HCT116 (cell line): ENCODE results near the gene TBC1D2. TPM values are rescaled to one million over a fixed set of nuclear protein-coding genes. Genes with fewer than 3 reads are reported as not detected.

Source experiments
- ATAC-seq: fragments of 200-7000 bp; cut with Tn5 transposase; 2 replicates; pipeline ENCODE4 v1.9.1; 2020; ENCODE audit warnings: mild to moderate bottlenecking, moderate library complexity
- BruUV-seq: library from RNA; stranded (reverse); fragments of 400-500 nt; replicated peaks from 2 replicates; lab custom pipeline; 2021; lab: Mats Ljungman, UMichigan
- CTCF ChIA-PET: fragments of 300-600 bp; sonication (Branson Sonifier 250); formaldehyde crosslinking; loops from one replicate; lab custom pipeline; 2021; ENCODE audit warnings: antibody characterized with exemption; lab: Charles Lee
- POLR2A ChIA-PET: fragments of 300-600, 350-600 bp; sonication (Branson Sonifier 250); formaldehyde crosslinking; loops from one replicate; lab custom pipeline; 2021; ENCODE audit warnings: antibody characterized with exemption; lab: Charles Lee
- RAD21 ChIA-PET, 2 experiments: fragments of 300-600 bp; sonication (Branson Sonifier 250); formaldehyde crosslinking; loops; one replicate each; lab custom pipeline; 2023; ENCODE audit warnings: low total read pairs in 2 of 2; ENCODE audit not compliant: uncharacterized antibody in 2 of 2, unreplicated experiment in 2 of 2, low non-redundant PET in 1 of 2; lab: Charles Lee
- DNase-seq: peaks from one replicate; pipeline ENCODE4 v3.0.0-alpha.2; 2010; ENCODE audit warnings: low read depth, low spot score
- H2AFZ ChIP-seq: fragments of 200-600 bp; shearing (Covaris generic), sonication (generic); 2 replicates; pipeline ENCODE4 v1.6.1; 2017; ENCODE audit warnings: low read depth, mixed run types, mixed read lengths, antibody characterized with exemption, low read length; ENCODE audit not compliant: poor library complexity, severe bottlenecking
- H3K27ac ChIP-seq: 2 replicates; pipeline ENCODE4 v1.5.1; 2012; ENCODE audit warnings: low read depth, low read length
- H3K27me3 ChIP-seq: fragments of 200-600 bp; sonication (generic); 2 replicates; pipeline ENCODE4 v1.6.1; 2016; ENCODE audit warnings: mixed run types, low read length, mixed read lengths; ENCODE audit not compliant: insufficient read depth
- H3K36me3 ChIP-seq, 2 experiments: fragments of 200-500 bp in 1 of 2; fragments of 200-600 bp in 1 of 2; sonication (Bioruptor generic) in 1 of 2; sonication (generic) in 1 of 2; 2 replicates each; pipeline versions ENCODE4 v1.5.1 to v1.6.1; 2014 to 2016; ENCODE audit warnings: low read length in 2 of 2, inconsistent platforms in 1 of 2, mixed read lengths in 1 of 2, mixed run types in 1 of 2; ENCODE audit not compliant: insufficient read depth in 2 of 2, control insufficient read depth in 1 of 2
- H3K4me1 ChIP-seq, 2 experiments: fragments of 200-600 bp in 1 of 2; sonication (generic) in 1 of 2; 2 replicates each; pipeline versions ENCODE4 v1.5.1 to v1.6.1; 2012 to 2017; ENCODE audit warnings: low read length in 2 of 2, inconsistent platforms in 1 of 2, mild to moderate bottlenecking in 1 of 2, mixed read lengths in 1 of 2, mixed run types in 1 of 2, moderate library complexity in 1 of 2; ENCODE audit not compliant: insufficient read depth in 2 of 2, control insufficient read depth in 1 of 2
- H3K4me2 ChIP-seq: fragments of 200-600 bp; sonication (generic); 2 replicates; pipeline ENCODE4 v1.6.1; 2017; ENCODE audit warnings: mixed run types, low read length, mixed read lengths
- H3K4me3 ChIP-seq, 2 experiments: fragments of 200-600 bp in 1 of 2; sonication (generic) in 1 of 2; replicated peaks in 1 of 2; 2 replicates each; pipeline ENCODE4 v1.5.1; 2011 to 2016; ENCODE audit warnings: low read length in 2 of 2, control low read depth in 1 of 2, low read depth in 1 of 2, mild to moderate bottlenecking in 1 of 2, mixed read lengths in 1 of 2, mixed run types in 1 of 2
- H3K79me2 ChIP-seq: fragments of 200-600 bp; sonication (generic); 2 replicates; pipeline ENCODE4 v1.6.1; 2017; ENCODE audit warnings: mild to moderate bottlenecking, mixed run types, low read length, moderate library complexity, mixed read lengths; ENCODE audit not compliant: insufficient read depth
- H3K9ac ChIP-seq: fragments of 200-600 bp; sonication (generic); 2 replicates; pipeline ENCODE4 v1.6.1; 2016; ENCODE audit warnings: low read length, mixed read lengths
- H3K9me2 ChIP-seq: fragments of 200-600 bp; sonication (generic), shearing (Covaris generic); 2 replicates; pipeline ENCODE4 v1.6.1; 2017; ENCODE audit warnings: mixed run types, mild to moderate bottlenecking, moderate library complexity; ENCODE audit not compliant: insufficient read depth
- H3K9me3 ChIP-seq, 2 experiments: fragments of 200-500 bp in 1 of 2; fragments of 200-600 bp in 1 of 2; sonication (Bioruptor generic) in 1 of 2; sonication (generic) in 1 of 2; 2 replicates each; pipeline ENCODE4 v1.6.1; 2014 to 2017; ENCODE audit warnings: low read length in 2 of 2, mixed read lengths in 2 of 2, inconsistent platforms in 1 of 2, low read depth in 1 of 2, mild to moderate bottlenecking in 1 of 2, mixed run types in 1 of 2, moderate library complexity in 1 of 2; ENCODE audit not compliant: control insufficient read depth in 1 of 2, insufficient read depth in 1 of 2
- H4K20me1 ChIP-seq: fragments of 200-600 bp; sonication (generic), shearing (Covaris generic); 2 replicates; pipeline ENCODE4 v1.6.1; 2017; ENCODE audit warnings: mixed run types, mild to moderate bottlenecking, moderate library complexity; ENCODE audit not compliant: insufficient read depth
- CEBPB ChIP-seq: IDR thresholded peaks from 2 replicates; pipeline ENCODE4 v1.6.1; 2012; ENCODE audit warnings: low read depth
- EGR1 ChIP-seq: IDR thresholded peaks from 2 replicates; pipeline ENCODE4 v1.6.1; 2012; ENCODE audit warnings: low read depth
- ELF1 ChIP-seq: IDR thresholded peaks from 2 replicates; pipeline ENCODE4 v1.6.1; 2012; ENCODE audit warnings: low read depth, borderline replicate concordance
- EZH2 ChIP-seq: fragments of 200-600 bp; sonication (generic); IDR thresholded peaks from 2 replicates; pipeline ENCODE4 v1.6.1; 2017; ENCODE audit warnings: antibody characterized with exemption, mixed run types
- EZH2phosphoT487 ChIP-seq: fragments of 200-600 bp; IDR thresholded peaks from 2 replicates; pipeline ENCODE4 v1.6.1; 2018; ENCODE audit warnings: antibody characterized with exemption, borderline replicate concordance
- FOSL1 ChIP-seq: IDR thresholded peaks from 2 replicates; pipeline ENCODE4 v1.6.1; 2012; ENCODE audit warnings: low read depth
- JUND ChIP-seq: IDR thresholded peaks from 2 replicates; pipeline ENCODE4 v1.6.1; 2012
- POLR2AphosphoS5 ChIP-seq: IDR thresholded peaks from 2 replicates; pipeline ENCODE4 v1.6.1; 2011; ENCODE audit warnings: mild to moderate bottlenecking, low read depth, low read length, moderate library complexity
- RAD21 ChIP-seq: IDR thresholded peaks from 2 replicates; pipeline ENCODE4 v1.6.1; 2012; ENCODE audit warnings: low read depth, mild to moderate bottlenecking
- SIN3A ChIP-seq: IDR thresholded peaks from 2 replicates; pipeline ENCODE4 v1.6.1; 2012; ENCODE audit warnings: low read depth
- SP1 ChIP-seq: IDR thresholded peaks from 2 replicates; pipeline ENCODE4 v1.6.1; 2012; ENCODE audit warnings: low read depth
- SRF ChIP-seq: IDR thresholded peaks from 2 replicates; pipeline ENCODE4 v1.6.1; 2012; ENCODE audit warnings: low read depth
- TCF7L2 ChIP-seq: IDR thresholded peaks from 2 replicates; pipeline ENCODE4 v1.7.0; 2011; ENCODE audit warnings: borderline replicate concordance, inconsistent platforms; ENCODE audit not compliant: insufficient read depth, insufficient read length; ENCODE audit errors: extremely low read depth
- YY1 ChIP-seq: IDR thresholded peaks from 2 replicates; pipeline ENCODE4 v1.6.1; 2011; ENCODE audit warnings: low read length, low read depth, moderate library complexity, mild to moderate bottlenecking; ENCODE audit not compliant: insufficient replicate concordance; ENCODE audit errors: extremely low read depth
- intact Hi-C: fragments of 100-400 bp; cut with micrococcal nuclease; formaldehyde crosslinking; loops from 2 replicates; pipeline ENCODE4 v1.10.0; 2022
- total RNA-seq: library from RNA; stranded (reverse); gene quantifications from one replicate; pipeline ENCODE4 v1.2.1, GENCODE V29; 2021; ENCODE audit not compliant: unreplicated experiment
- TF ChIP-seq, protein P1 (sequence below): IDR thresholded peaks from 2 replicates; pipeline ENCODE4 v1.6.1; 2012
- TF ChIP-seq, protein P2 (sequence below), 3 experiments: fragments of 200-600 bp in 1 of 3; sonication (generic) in 1 of 3; IDR thresholded peaks in 2 of 3; conservative IDR thresholded peaks in 1 of 3; 2 replicates each; pipeline ENCODE4 v1.5.1; 2012 to 2017; ENCODE audit warnings: low read depth in 2 of 3, low read length in 2 of 3, antibody characterized with exemption in 1 of 3, borderline replicate concordance in 1 of 3, control low read depth in 1 of 3, mild to moderate bottlenecking in 1 of 3, mixed read lengths in 1 of 3, mixed run types in 1 of 3, moderate library complexity in 1 of 3; ENCODE audit not compliant: insufficient read depth in 1 of 3
- TF ChIP-seq, protein P3 (sequence below): IDR thresholded peaks from 2 replicates; pipeline ENCODE4 v1.6.1; 2012
- TF ChIP-seq, protein P4 (sequence below): IDR thresholded peaks from 2 replicates; pipeline ENCODE4 v1.6.1; 2011; ENCODE audit warnings: mild to moderate bottlenecking, low read length, moderate library complexity; ENCODE audit not compliant: insufficient replicate concordance; ENCODE audit errors: extremely low read depth

Gene TBC1D2
- total RNA-seq, 1 experiment from 2014 or later: 9.8 TPM

DNA sequence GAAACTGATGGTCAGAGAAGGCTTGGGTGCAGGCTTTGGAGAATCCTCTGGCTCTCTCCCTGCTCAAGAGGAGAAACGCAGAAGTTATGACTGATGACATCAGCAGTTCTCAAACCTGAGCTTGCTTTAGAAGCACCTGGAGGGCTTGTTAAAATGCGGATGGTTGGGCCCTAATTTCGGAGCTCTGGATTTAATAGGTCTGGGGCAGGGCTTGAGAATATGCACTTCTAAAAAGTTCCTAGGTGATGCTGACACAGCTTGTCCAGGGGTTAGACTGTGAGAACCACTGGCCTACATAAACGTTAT lies 26.4 kb downstream of the TBC1D2 start:
- no peak for ATAC-seq
- no peak overlapping the region for H3K27ac ChIP-seq

More for the DNA sequence above, 26.4 kb downstream of the TBC1D2 start:
- ChIA-PET POLR2A (no interaction called here), RAD21 (no interaction called here), CTCF (interaction anchor here (1.3 kb wide), 1 partner anchor 13 kb away, joined by 3 read pairs; no protein-coding TSS in a partner anchor)
- intact Hi-C loops: no loop called here
- no TSS peak for BruUV-seq
- no peaks in the 10 kb centered on the region for H3K27me3 ChIP-seq
- no peak overlapping the region for H3K4me2 ChIP-seq
- H3K9me2 ChIP-seq: no peaks in the 10 kb centered on the region
- DNase-seq: no peak
- H4K20me1 ChIP-seq: no peaks in the 10 kb centered on the region
- H3K36me3 ChIP-seq: 0 out of 4 replicates have a peak, but pooled peaks cover 2 to 5% of the 10 kb centered on the region in 2 experiments
- H3K4me3 ChIP-seq: no peak overlapping the region
- H3K9me3 ChIP-seq: no peaks in the 10 kb centered on the region
- peaks cover 14 to 31% of the 10 kb centered on the region in 2 experiments for H3K4me1 ChIP-seq
- TF ChIP-seq, protein P1, sequence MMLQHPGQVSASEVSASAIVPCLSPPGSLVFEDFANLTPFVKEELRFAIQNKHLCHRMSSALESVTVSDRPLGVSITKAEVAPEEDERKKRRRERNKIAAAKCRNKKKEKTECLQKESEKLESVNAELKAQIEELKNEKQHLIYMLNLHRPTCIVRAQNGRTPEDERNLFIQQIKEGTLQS: no peak
- TF ChIP-seq, protein P2, sequence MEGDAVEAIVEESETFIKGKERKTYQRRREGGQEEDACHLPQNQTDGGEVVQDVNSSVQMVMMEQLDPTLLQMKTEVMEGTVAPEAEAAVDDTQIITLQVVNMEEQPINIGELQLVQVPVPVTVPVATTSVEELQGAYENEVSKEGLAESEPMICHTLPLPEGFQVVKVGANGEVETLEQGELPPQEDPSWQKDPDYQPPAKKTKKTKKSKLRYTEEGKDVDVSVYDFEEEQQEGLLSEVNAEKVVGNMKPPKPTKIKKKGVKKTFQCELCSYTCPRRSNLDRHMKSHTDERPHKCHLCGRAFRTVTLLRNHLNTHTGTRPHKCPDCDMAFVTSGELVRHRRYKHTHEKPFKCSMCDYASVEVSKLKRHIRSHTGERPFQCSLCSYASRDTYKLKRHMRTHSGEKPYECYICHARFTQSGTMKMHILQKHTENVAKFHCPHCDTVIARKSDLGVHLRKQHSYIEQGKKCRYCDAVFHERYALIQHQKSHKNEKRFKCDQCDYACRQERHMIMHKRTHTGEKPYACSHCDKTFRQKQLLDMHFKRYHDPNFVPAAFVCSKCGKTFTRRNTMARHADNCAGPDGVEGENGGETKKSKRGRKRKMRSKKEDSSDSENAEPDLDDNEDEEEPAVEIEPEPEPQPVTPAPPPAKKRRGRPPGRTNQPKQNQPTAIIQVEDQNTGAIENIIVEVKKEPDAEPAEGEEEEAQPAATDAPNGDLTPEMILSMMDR (IDR thresholded peaks at IDR 0.05 in 2 of 3, conservative IDR thresholded peaks at IDR 0.05 in 1 of 3; ENCODE audit: borderline replicate concordance in 1 of 3, insufficient read depth in 1 of 3, low read depth in 2 of 3, low read length in 2 of 3): no peak
- TF ChIP-seq, protein P3, sequence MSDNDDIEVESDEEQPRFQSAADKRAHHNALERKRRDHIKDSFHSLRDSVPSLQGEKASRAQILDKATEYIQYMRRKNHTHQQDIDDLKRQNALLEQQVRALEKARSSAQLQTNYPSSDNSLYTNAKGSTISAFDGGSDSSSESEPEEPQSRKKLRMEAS: no peak
- TF ChIP-seq JUND (no peak), SRF (no peak), SIN3A (no peak), RAD21 (no peak), CEBPB (no peak), TCF7L2 (no peak), EGR1 (no peak), POLR2AphosphoS5 (no peak), ELF1 (no peak), FOSL1 (no peak), YY1 (no peak), EZH2phosphoT487 (no peak), SP1 (no peak), EZH2 (no peak)
- TF ChIP-seq, protein P4, sequence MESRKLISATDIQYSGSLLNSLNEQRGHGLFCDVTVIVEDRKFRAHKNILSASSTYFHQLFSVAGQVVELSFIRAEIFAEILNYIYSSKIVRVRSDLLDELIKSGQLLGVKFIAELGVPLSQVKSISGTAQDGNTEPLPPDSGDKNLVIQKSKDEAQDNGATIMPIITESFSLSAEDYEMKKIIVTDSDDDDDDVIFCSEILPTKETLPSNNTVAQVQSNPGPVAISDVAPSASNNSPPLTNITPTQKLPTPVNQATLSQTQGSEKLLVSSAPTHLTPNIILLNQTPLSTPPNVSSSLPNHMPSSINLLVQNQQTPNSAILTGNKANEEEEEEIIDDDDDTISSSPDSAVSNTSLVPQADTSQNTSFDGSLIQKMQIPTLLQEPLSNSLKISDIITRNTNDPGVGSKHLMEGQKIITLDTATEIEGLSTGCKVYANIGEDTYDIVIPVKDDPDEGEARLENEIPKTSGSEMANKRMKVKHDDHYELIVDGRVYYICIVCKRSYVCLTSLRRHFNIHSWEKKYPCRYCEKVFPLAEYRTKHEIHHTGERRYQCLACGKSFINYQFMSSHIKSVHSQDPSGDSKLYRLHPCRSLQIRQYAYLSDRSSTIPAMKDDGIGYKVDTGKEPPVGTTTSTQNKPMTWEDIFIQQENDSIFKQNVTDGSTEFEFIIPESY: no peak
- no peak overlapping the region for H3K9ac ChIP-seq
- no peak overlapping the region for H2AFZ ChIP-seq
- H3K79me2 ChIP-seq: no peaks in the 10 kb centered on the region
